ENCODE measurements around the gene PNLIPRP2. TPM values are rescaled to one million over a fixed set of nuclear protein-coding genes. Genes with fewer than 3 reads are reported as not detected.

PNLIPRP2 gene
- total RNA-seq, 1 experiment from 2014 or later: not detected

- H3K9me2 ChIP-seq (replicated peaks; ENCODE audit: insufficient read depth, low read length): no peaks in the 10 kb centered on the region
- H3K4me2 ChIP-seq (ENCODE audit: low read depth, low read length, poor library complexity, severe bottlenecking): no peak overlapping the region
- no peaks in the 10 kb centered on the region for H3K4me1 ChIP-seq (ENCODE audit: low read length)
- H2AFZ ChIP-seq (ENCODE audit: low read length): no peak overlapping the region
- no peak overlapping the region for H3K4me3 ChIP-seq (ENCODE audit: low read length)
- DNase-seq: no peak
- no peaks in the 10 kb centered on the region for H4K20me1 ChIP-seq (ENCODE audit: insufficient read depth, low read depth, low read length)
- H3K27me3 ChIP-seq (ENCODE audit: low read length): no peaks in the 10 kb centered on the region
- H3K36me3 ChIP-seq (ENCODE audit: insufficient read depth, low read length): no peaks in the 10 kb centered on the region
- H3K79me2 ChIP-seq (ENCODE audit: low read length): no peaks in the 10 kb centered on the region
- H3K9me3 ChIP-seq (ENCODE audit: low read length): no peaks in the 10 kb centered on the region
- no peak overlapping the region for H3K27ac ChIP-seq (ENCODE audit: low read length)
- no peak overlapping the region for H3K9ac ChIP-seq (ENCODE audit: low read length)
Measured at GRCh38 chr10:116692225-116692624, 71.5 kb downstream of the PNLIPRP2 start.

- H3K27ac ChIP-seq (ENCODE audit: low read length): no peak overlapping the region
- H3K27me3 ChIP-seq (ENCODE audit: low read length): no peaks in the 10 kb centered on the region
- H3K4me2 ChIP-seq (ENCODE audit: low read depth, low read length, poor library complexity, severe bottlenecking): no peak overlapping the region
- H2AFZ ChIP-seq (ENCODE audit: low read length): no peak overlapping the region
- no peaks in the 10 kb centered on the region for H4K20me1 ChIP-seq (ENCODE audit: insufficient read depth, low read depth, low read length)
- no peaks in the 10 kb centered on the region for H3K9me2 ChIP-seq (replicated peaks; ENCODE audit: insufficient read depth, low read length)
- no peak overlapping the region for H3K4me3 ChIP-seq (ENCODE audit: low read length)
- H3K9me3 ChIP-seq (ENCODE audit: low read length): no peaks in the 10 kb centered on the region
- H3K4me1 ChIP-seq (ENCODE audit: low read length): no peaks in the 10 kb centered on the region
- DNase-seq: no peak
- no peaks in the 10 kb centered on the region for H3K36me3 ChIP-seq (ENCODE audit: insufficient read depth, low read length)
- H3K9ac ChIP-seq (ENCODE audit: low read length): no peak overlapping the region
- H3K79me2 ChIP-seq (ENCODE audit: low read length): no peaks in the 10 kb centered on the region
Measured at GRCh38 chr10:116694243-116694926, 73.6 kb downstream of the PNLIPRP2 start.

Other genes starting within 250 kb of the PNLIPRP2 start
- gene PNLIPRP3, start 193.1 kb upstream of the PNLIPRP2 start, total RNA-seq (2014; rRNA removed; shearing (Covaris generic); ENCODE audit: low replicate concordance): not detected in 2 replicates
- gene PNLIP, start 75.0 kb upstream of the PNLIPRP2 start, total RNA-seq (2014; rRNA removed; shearing (Covaris generic); ENCODE audit: low replicate concordance): not detected in 2 replicates
- not detected in 2 replicates for gene PNLIPRP1, start 30.0 kb upstream of the PNLIPRP2 start, total RNA-seq (2014; rRNA removed; shearing (Covaris generic); ENCODE audit: low replicate concordance)
- 0.07 TPM in 2 replicates for gene HSPA12A, start 121.6 kb downstream of the PNLIPRP2 start, total RNA-seq (2014; rRNA removed; shearing (Covaris generic); ENCODE audit: low replicate concordance)
- not detected in 2 replicates for gene ENO4, start 228.5 kb downstream of the PNLIPRP2 start, total RNA-seq (2014; rRNA removed; shearing (Covaris generic); ENCODE audit: low replicate concordance)